Femur (tissue), 1 donor: ENCODE data around the gene WDR5.

ENCODE experiments used
- DNase-seq: peaks from one replicate; pipeline ENCODE4 v3.0.0-alpha.2; 2017

The WDR5 gene

GRCh38 chr9:134132208-134132870 lies 3.5 kb upstream of the WDR5 start:
- no peak for DNase-seq

- DNase-seq = no peak
Measured at GRCh38 chr9:134134949-134135342, 936 bp upstream of the WDR5 start.

- DNase-seq = peak; percentile 47
Measured at GRCh38 chr9:134136118-134136995, 475 bp downstream of the WDR5 start.

- no peak for DNase-seq
Measured at GRCh38 chr9:134136996-134137299, 1.1 kb downstream of the WDR5 start.

GRCh38 chr9:134138292-134138691 lies 2.4 kb downstream of the WDR5 start:
- no peak for DNase-seq

GRCh38 chr9:134139081-134139480 lies 3.2 kb downstream of the WDR5 start:
- DNase-seq = peak; percentile 56

GRCh38 chr9:134141906-134142305 lies 6.0 kb downstream of the WDR5 start:
- no peak for DNase-seq

- no peak for DNase-seq
Measured at GRCh38 chr9:134144801-134145200, 8.9 kb downstream of the WDR5 start.

GRCh38 chr9:134145262-134145661 lies 9.4 kb downstream of the WDR5 start:
- no peak for DNase-seq

- no peak for DNase-seq
Measured at GRCh38 chr9:134146774-134147493, 11.1 kb downstream of the WDR5 start.

GRCh38 chr9:134149380-134149779 lies 13.5 kb downstream of the WDR5 start:
- no peak for DNase-seq

GRCh38 chr9:134150557-134151214 lies 14.8 kb downstream of the WDR5 start:
- no peak for DNase-seq

GRCh38 chr9:134152022-134152448 lies 16.2 kb downstream of the WDR5 start:
- no peak for DNase-seq

- no peak for DNase-seq
Measured at GRCh38 chr9:134152488-134152887, 16.6 kb downstream of the WDR5 start.

GRCh38 chr9:134153450-134153849 lies 17.6 kb downstream of the WDR5 start:
- no peak for DNase-seq

GRCh38 chr9:134154262-134154701 lies 18.4 kb downstream of the WDR5 start:
- no peak for DNase-seq

GRCh38 chr9:134155812-134156377 lies 20.0 kb downstream of the WDR5 start:
- no peak for DNase-seq

- no peak for DNase-seq
Measured at GRCh38 chr9:134156564-134157377, 20.9 kb downstream of the WDR5 start.

GRCh38 chr9:134157378-134157885 lies 21.6 kb downstream of the WDR5 start:
- no peak for DNase-seq

- no peak for DNase-seq
Measured at GRCh38 chr9:134158242-134158641, 22.4 kb downstream of the WDR5 start.

GRCh38 chr9:134158753-134159392 lies 23.0 kb downstream of the WDR5 start:
- no peak for DNase-seq
